ENCODE results near the gene ADH1C.

The ADH1C gene

DNA sequence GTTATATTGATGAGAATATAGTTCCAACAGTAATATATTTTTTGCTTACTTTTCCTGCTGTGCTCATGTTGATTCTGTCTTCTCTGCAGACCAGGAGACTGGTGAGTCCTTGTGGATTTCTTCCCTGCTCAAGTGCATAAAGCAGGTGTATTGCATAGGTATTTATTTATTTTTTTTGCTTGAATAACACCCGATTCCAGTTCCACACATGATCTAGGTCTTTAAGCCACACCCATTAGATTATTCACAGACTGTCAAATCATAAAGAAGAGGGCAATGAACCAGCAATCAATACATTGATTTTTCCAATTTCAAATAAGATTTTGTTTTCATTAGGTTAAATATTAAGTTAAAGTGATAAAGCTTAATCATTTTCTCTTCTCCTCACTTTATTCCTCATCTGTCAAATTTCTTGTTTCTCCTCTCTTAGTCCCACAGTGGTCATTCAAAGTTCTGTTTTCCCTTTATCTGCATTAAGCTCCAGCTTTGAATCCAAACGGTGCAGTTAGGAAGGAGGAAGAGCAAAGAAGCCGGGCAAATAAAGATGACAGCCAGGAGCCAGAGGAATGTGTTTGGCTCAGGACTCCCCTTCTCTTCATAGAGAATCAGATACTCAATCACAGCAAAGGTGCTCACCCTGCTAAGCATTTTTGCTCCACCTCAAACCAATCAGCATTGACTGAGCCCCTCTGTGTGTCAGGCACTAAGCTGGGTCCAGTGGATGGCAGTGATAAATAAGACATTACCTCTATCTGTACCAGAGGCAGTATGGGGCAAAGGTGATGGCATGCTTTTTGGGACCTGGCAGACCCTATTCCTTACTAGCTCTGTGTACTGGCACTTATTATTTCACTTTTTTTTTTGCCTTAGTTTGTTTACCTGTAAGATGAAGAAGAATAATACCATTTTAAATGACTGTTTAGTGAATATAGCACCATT, 61.4 kb downstream of the ADH1C start, which contains the start of gene ADH1A:
Gene ADH1A, minus strand, starts transcription at position 138 of the 939 bp plus-strand sequence. Its CDS starts 71 bp downstream, at position 67.
- ChIA-PET POLR2A (no interaction called here), CTCF (interaction anchor here (1.5 kb wide), 1 partner anchor 10 kb away, joined by 3 read pairs; no protein-coding TSS in a partner anchor)
- TF ChIP-seq, protein P1, sequence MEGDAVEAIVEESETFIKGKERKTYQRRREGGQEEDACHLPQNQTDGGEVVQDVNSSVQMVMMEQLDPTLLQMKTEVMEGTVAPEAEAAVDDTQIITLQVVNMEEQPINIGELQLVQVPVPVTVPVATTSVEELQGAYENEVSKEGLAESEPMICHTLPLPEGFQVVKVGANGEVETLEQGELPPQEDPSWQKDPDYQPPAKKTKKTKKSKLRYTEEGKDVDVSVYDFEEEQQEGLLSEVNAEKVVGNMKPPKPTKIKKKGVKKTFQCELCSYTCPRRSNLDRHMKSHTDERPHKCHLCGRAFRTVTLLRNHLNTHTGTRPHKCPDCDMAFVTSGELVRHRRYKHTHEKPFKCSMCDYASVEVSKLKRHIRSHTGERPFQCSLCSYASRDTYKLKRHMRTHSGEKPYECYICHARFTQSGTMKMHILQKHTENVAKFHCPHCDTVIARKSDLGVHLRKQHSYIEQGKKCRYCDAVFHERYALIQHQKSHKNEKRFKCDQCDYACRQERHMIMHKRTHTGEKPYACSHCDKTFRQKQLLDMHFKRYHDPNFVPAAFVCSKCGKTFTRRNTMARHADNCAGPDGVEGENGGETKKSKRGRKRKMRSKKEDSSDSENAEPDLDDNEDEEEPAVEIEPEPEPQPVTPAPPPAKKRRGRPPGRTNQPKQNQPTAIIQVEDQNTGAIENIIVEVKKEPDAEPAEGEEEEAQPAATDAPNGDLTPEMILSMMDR (IDR thresholded peaks at IDR 0.05; ENCODE audit: control extremely low read depth, extremely low read depth, low read depth, missing control alignments) = no peak
- DNase-seq (ENCODE audit: extremely low spot score) = no peak
